GM12878 (cell line): ENCODE data around the gene CCDC9.

Source experiments
- ATF7 ChIP-seq: fragments of 450-650 bp; IDR thresholded peaks from 2 replicates; pipeline ENCODE4 v1.6.1; 2016; ENCODE audit warnings: low read depth, mild to moderate bottlenecking
- CTCF ChIP-seq, 3 experiments: IDR thresholded peaks in 2 of 3; conservative IDR thresholded peaks in 1 of 3; 2 replicates each; pipeline ENCODE4 v1.5.1; 2011; ENCODE audit warnings: low read depth in 3 of 3, low read length in 3 of 3, mild to moderate bottlenecking in 3 of 3, control low read depth in 2 of 3, moderate library complexity in 2 of 3, inconsistent platforms in 1 of 3, mixed read lengths in 1 of 3; ENCODE audit not compliant: control insufficient read depth in 2 of 3, insufficient read depth in 1 of 3; ENCODE audit errors: extremely low read depth in 1 of 3
- EZH2 ChIP-seq: IDR thresholded peaks from 2 replicates; pipeline ENCODE4 v1.6.1; 2012; ENCODE audit warnings: low read depth, mild to moderate bottlenecking, control low read depth, inconsistent platforms, low read length, borderline replicate concordance; ENCODE audit not compliant: control insufficient read depth
- REST ChIP-seq: IDR thresholded peaks from 2 replicates; pipeline ENCODE4 v1.6.1; 2012; ENCODE audit warnings: mild to moderate bottlenecking, low read depth, low read length
- SP1 ChIP-seq: IDR thresholded peaks from one replicate; pipeline ENCODE4 v1.6.1; 2011; ENCODE audit warnings: low read depth, low read length
- SPI1 ChIP-seq: IDR thresholded peaks from 2 replicates; pipeline ENCODE4 v1.6.1; 2011; ENCODE audit warnings: low read depth, mild to moderate bottlenecking, low read length, moderate library complexity, borderline replicate concordance; ENCODE audit not compliant: insufficient read depth
- TCF12 ChIP-seq: IDR thresholded peaks from 2 replicates; pipeline ENCODE4 v1.6.1; 2011; ENCODE audit warnings: low read depth, mild to moderate bottlenecking, low read length
- USF2 ChIP-seq: IDR thresholded peaks from 2 replicates; pipeline ENCODE4 v1.6.1; 2011; ENCODE audit warnings: low read depth, low read length, improper control_type of control experiment, borderline replicate concordance
- ZZZ3 ChIP-seq: IDR thresholded peaks from 2 replicates; pipeline ENCODE4 v1.6.1; 2011; ENCODE audit warnings: low read depth; ENCODE audit not compliant: control insufficient read depth, insufficient read length
- TF ChIP-seq, protein P1 (sequence below): fragments of 450-650 bp; IDR thresholded peaks from 2 replicates; pipeline ENCODE4 v1.6.1; 2017; ENCODE audit warnings: mild to moderate bottlenecking

DNA sequence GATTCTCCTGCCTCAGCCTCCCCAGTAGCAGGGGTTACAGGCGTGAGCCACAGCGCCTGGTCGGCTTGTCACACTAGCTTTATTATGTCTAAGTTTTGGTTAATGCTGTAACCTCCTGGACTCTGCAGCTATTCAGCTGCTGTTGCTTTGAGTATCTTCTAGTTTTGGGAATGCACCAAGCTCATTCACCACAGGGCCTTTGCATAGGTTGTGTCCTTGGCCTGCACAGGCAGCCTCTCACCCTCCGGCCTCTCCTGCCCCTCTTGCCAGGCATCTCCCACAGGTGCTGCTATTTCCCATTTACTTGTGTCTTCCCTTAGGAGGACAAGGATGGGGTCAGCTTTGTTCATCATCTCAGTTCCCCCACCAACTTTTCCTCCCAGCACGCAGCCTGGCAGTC is 2.4 kb upstream of the CCDC9 start:
- TF ChIP-seq SPI1 (no peak), ATF7 (no peak), CTCF (IDR thresholded peaks at IDR 0.05 in 2 of 3, conservative IDR thresholded peaks at IDR 0.05 in 1 of 3; ENCODE audit: control insufficient read depth in 2 of 3, extremely low read depth in 1 of 3, insufficient read depth in 1 of 3, low read depth in 3 of 3, low read length in 3 of 3) (no peak), USF2 (no peak), SP1 (no peak), EZH2 (no peak), REST (no peak), TCF12 (no peak), ZZZ3 (no peak)
- TF ChIP-seq, protein P1, sequence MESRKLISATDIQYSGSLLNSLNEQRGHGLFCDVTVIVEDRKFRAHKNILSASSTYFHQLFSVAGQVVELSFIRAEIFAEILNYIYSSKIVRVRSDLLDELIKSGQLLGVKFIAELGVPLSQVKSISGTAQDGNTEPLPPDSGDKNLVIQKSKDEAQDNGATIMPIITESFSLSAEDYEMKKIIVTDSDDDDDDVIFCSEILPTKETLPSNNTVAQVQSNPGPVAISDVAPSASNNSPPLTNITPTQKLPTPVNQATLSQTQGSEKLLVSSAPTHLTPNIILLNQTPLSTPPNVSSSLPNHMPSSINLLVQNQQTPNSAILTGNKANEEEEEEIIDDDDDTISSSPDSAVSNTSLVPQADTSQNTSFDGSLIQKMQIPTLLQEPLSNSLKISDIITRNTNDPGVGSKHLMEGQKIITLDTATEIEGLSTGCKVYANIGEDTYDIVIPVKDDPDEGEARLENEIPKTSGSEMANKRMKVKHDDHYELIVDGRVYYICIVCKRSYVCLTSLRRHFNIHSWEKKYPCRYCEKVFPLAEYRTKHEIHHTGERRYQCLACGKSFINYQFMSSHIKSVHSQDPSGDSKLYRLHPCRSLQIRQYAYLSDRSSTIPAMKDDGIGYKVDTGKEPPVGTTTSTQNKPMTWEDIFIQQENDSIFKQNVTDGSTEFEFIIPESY, result no peak
